Vagina (tissue), 2 donors: Measurements from ENCODE around the gene CAMSAP2. TPM values are rescaled to one million over a fixed set of nuclear protein-coding genes. Genes with fewer than 3 reads are reported as not detected.

Source experiments
- DNase-seq, 2 donors: peaks; one replicate each; pipeline ENCODE4 v3.0.0-alpha.2; 2017; ENCODE audit errors: extremely low spot score in 2 of 2
- H3K27ac ChIP-seq: fragments of 200-600 bp; sonication (generic); one replicate; pipeline ENCODE4 v1.5.1; 2019
- H3K27me3 ChIP-seq: fragments of 200-600 bp; sonication (generic); one replicate; pipeline ENCODE4 v1.5.1; 2019
- H3K36me3 ChIP-seq, 2 donors: fragments of 200-600 bp; sonication (generic); one replicate each; pipeline ENCODE4 v1.5.1; 2017 to 2019
- H3K4me1 ChIP-seq: fragments of 200-600 bp; sonication (generic); one replicate; pipeline ENCODE4 v1.5.1; 2019
- H3K4me3 ChIP-seq, 2 donors: fragments of 200-600 bp; sonication (generic); 1 replicate in 1 of 2; 2 replicates in 1 of 2; pipeline ENCODE4 v1.5.1; 2016 to 2019
- H3K9me3 ChIP-seq: fragments of 200-600 bp; sonication (generic); one replicate; pipeline ENCODE4 v1.5.1; 2019
- CTCF ChIP-seq, 3 experiments: fragments of 450-650 bp in 2 of 3; fragments of 200-600 bp in 1 of 3; sonication (generic) in 1 of 3; IDR thresholded peaks; one replicate each; pipeline ENCODE4 v1.5.1; 2017 to 2019; ENCODE audit warnings: antibody characterized with exemption in 3 of 3, mild to moderate bottlenecking in 2 of 3, moderate library complexity in 2 of 3
- POLR2A ChIP-seq, 2 donors: fragments of 450-650 bp; IDR thresholded peaks; one replicate each; pipeline ENCODE4 v1.6.1; 2017; ENCODE audit warnings: antibody characterized with exemption in 2 of 2, mild to moderate bottlenecking in 2 of 2, moderate library complexity in 2 of 2
- POLR2AphosphoS5 ChIP-seq, 2 donors: sonication (generic); formaldehyde crosslinking; IDR thresholded peaks; one replicate each; pipeline ENCODE4 v1.9.0; 2017; ENCODE audit warnings: antibody characterized with exemption in 2 of 2, mild to moderate bottlenecking in 2 of 2, low read depth in 1 of 2; ENCODE audit not compliant: insufficient read depth in 1 of 2
- intact Hi-C: fragments of 100-400 bp; cut with DNase I; formaldehyde crosslinking; loops from one replicate; pipeline ENCODE4 v1.15.1; 2023
- total RNA-seq: library from RNA; depleted of rRNA; stranded (reverse); fragments of >200 nt; gene quantifications from one replicate; pipeline ENCODE4 v1.2.3, GENCODE V29; 2016

CAMSAP2 gene
- total RNA-seq, 1 donor from 2014 or later: 30.0 TPM

- Histone ChIP-seq H3K9me3 (no peaks in the 10 kb centered on the region), H3K36me3 (no peaks in the 10 kb centered on the region), H3K4me3 (no peak overlapping the region), H3K27me3 (no peaks in the 10 kb centered on the region), H3K4me1 (peaks cover 16% of the 10 kb centered on the region), H3K27ac (no peak overlapping the region)
- DNase-seq: no peak
- TF ChIP-seq CTCF (IDR thresholded peaks at IDR 0.05) (no peak), POLR2AphosphoS5 (IDR thresholded peaks at IDR 0.05; ENCODE audit: insufficient read depth in 1 of 2, low read depth in 1 of 2) (no peak), POLR2A (IDR thresholded peaks at IDR 0.05) (no peak)
- intact Hi-C loops: no loop called here
Measured at GRCh38 chr1:200793677-200794076, 55.0 kb downstream of the CAMSAP2 start.

- H3K36me3 ChIP-seq: no peaks in the 10 kb centered on the region
- peaks cover 16% of the 10 kb centered on the region for H3K4me1 ChIP-seq
- H3K27ac ChIP-seq: no peak overlapping the region
- no peak overlapping the region for H3K4me3 ChIP-seq
- no peaks in the 10 kb centered on the region for H3K27me3 ChIP-seq
- intact Hi-C loops: no loop called here
- H3K9me3 ChIP-seq: no peaks in the 10 kb centered on the region
- DNase-seq: no peak
- TF ChIP-seq POLR2AphosphoS5 (IDR thresholded peaks at IDR 0.05; ENCODE audit: insufficient read depth in 1 of 2, low read depth in 1 of 2): no peak
- no peak for TF ChIP-seq POLR2A (IDR thresholded peaks at IDR 0.05)
- no peak for TF ChIP-seq CTCF (IDR thresholded peaks at IDR 0.05)
Measured at GRCh38 chr1:200794506-200795065, 55.9 kb downstream of the CAMSAP2 start.

GRCh38 chr1:200795156-200795555, 56.5 kb downstream of the CAMSAP2 start:
- H3K9me3 ChIP-seq: no peaks in the 10 kb centered on the region
- H3K27ac ChIP-seq: no peak overlapping the region
- no peaks in the 10 kb centered on the region for H3K27me3 ChIP-seq
- H3K36me3 ChIP-seq: no peaks in the 10 kb centered on the region
- TF ChIP-seq POLR2A (IDR thresholded peaks at IDR 0.05) (no peak), CTCF (IDR thresholded peaks at IDR 0.05) (no peak), POLR2AphosphoS5 (IDR thresholded peaks at IDR 0.05; ENCODE audit: insufficient read depth in 1 of 2, low read depth in 1 of 2) (no peak)
- no peak overlapping the region for H3K4me3 ChIP-seq
- H3K4me1 ChIP-seq: peaks cover 16% of the 10 kb centered on the region
- intact Hi-C loops: no loop called here
- no peak for DNase-seq

- H3K36me3 ChIP-seq: no peaks in the 10 kb centered on the region
- intact Hi-C loops: loop anchor here (5.0 kb wide), 1 partner anchor 185 kb away; no protein-coding TSS in a partner anchor
- H3K4me1 ChIP-seq: peaks cover 9% of the 10 kb centered on the region
- H3K27ac ChIP-seq: no peak overlapping the region
- H3K9me3 ChIP-seq: no peaks in the 10 kb centered on the region
- H3K4me3 ChIP-seq: no peak overlapping the region
- DNase-seq: no peak
- no peaks in the 10 kb centered on the region for H3K27me3 ChIP-seq
- TF ChIP-seq CTCF (IDR thresholded peaks at IDR 0.05): no peak
- no peak for TF ChIP-seq POLR2AphosphoS5 (IDR thresholded peaks at IDR 0.05; ENCODE audit: insufficient read depth in 1 of 2, low read depth in 1 of 2)
- TF ChIP-seq POLR2A (IDR thresholded peaks at IDR 0.05): no peak
Measured at GRCh38 chr1:200802042-200802441, 63.3 kb downstream of the CAMSAP2 start.

GRCh38 chr1:200802865-200803512, 64.3 kb downstream of the CAMSAP2 start:
- no peak overlapping the region for H3K4me3 ChIP-seq
- no peaks in the 10 kb centered on the region for H3K9me3 ChIP-seq
- H3K4me1 ChIP-seq: peaks cover 9% of the 10 kb centered on the region
- peaks cover 0 to 4% of the 10 kb centered on the region in 2 donors for H3K36me3 ChIP-seq
- DNase-seq: peak in 1 of 2 donors; percentile 90
- no peak overlapping the region for H3K27ac ChIP-seq
- TF ChIP-seq POLR2AphosphoS5 (IDR thresholded peaks at IDR 0.05; ENCODE audit: insufficient read depth in 1 of 2, low read depth in 1 of 2) (peak in 1 of 2 donors; percentile 76), CTCF (IDR thresholded peaks at IDR 0.05) (peak; percentile 90 to 95 (median 94)), POLR2A (IDR thresholded peaks at IDR 0.05) (no peak)
- no peaks in the 10 kb centered on the region for H3K27me3 ChIP-seq
- intact Hi-C loops: loop anchor here (5.0 kb wide), 1 partner anchor 186 kb away; no protein-coding TSS in a partner anchor
